Esophagus muscularis mucosa (tissue), 3 donors: ENCODE data around the gene TMEM61.

Experiments used
- CTCF ChIP-seq, 3 experiments: fragments of 200-600 bp in 2 of 3; fragments of 450-650 bp in 1 of 3; sonication (generic) in 2 of 3; IDR thresholded peaks; one replicate each; pipeline ENCODE4 v1.5.1; 2017 to 2019; ENCODE audit warnings: antibody characterized with exemption in 3 of 3, mild to moderate bottlenecking in 2 of 3, moderate library complexity in 1 of 3
- POLR2A ChIP-seq: fragments of 450-650 bp; IDR thresholded peaks from one replicate; pipeline ENCODE4 v1.6.1; 2017; ENCODE audit warnings: antibody characterized with exemption, moderate library complexity, mild to moderate bottlenecking, low read depth
- POLR2AphosphoS5 ChIP-seq, 2 donors: sonication (generic); formaldehyde crosslinking; IDR thresholded peaks; one replicate each; pipeline ENCODE4 v1.6.1; 2017; ENCODE audit warnings: antibody characterized with exemption in 2 of 2

- no peak for TF ChIP-seq CTCF (IDR thresholded peaks at IDR 0.05)
- TF ChIP-seq POLR2A = no peak
- no peak for TF ChIP-seq POLR2AphosphoS5 (IDR thresholded peaks at IDR 0.05)
Observed at GRCh38 chr1:54947540-54947939, 32.9 kb upstream of the TMEM61 start.
